ENCODE data around the gene FXR1. TPM values are rescaled to one million over a fixed set of nuclear protein-coding genes. Genes with fewer than 3 reads are reported as not detected.

FXR1 gene
- 166 and 217 TPM in 2 replicates for total RNA-seq

DNA sequence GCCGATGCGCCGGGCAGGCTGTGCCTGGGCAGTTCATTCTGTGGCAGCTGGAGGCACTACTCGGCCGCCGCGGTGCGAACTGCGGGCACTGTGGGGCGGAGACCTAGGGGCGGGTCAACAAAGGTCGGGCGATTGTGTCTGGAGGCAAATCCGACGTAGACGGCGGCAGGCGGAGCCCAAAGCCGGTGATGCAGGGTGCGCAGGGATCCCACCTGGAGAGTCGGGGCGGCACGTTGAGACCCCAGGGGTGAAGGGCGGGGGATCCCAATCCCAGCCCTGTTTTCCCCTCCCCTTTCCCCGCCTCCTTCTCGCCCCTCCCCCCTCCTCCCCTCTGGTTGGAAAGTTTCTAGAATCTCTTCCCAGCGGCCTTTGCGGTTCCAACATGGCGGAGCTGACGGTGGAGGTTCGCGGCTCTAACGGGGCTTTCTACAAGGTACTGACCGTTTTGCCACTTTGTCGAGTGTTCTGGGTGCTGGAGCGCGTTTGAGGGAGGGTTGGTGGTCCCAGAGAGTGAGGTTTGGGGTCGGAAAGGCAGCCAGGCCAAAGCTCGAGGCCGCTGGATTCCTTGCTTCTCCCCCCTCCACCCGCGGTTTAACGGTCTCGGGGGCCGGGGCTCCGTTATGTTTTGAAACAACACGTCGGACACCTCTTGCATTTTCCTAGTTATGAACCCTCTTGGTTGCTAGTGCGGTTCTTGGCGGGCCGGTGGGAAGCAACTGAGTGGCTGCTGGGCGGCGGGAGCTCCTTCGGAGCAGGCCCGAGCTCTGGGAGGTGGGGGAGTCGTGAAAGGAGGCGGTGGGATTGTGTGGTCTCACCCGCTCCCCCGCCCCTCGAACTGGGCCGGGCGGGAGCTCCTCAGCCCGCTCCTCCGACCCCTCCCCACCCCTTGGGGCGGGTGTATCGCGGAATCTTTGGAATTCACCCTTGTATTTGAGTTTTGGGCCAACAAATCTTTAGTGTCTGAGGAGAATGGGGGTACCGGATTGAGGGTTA lies at the start of gene FXR1:
FXR1 (plus strand) TSS at position 367 of the 993 bp plus-strand sequence; CDS start at position 383, 16 bp downstream.

DNA sequence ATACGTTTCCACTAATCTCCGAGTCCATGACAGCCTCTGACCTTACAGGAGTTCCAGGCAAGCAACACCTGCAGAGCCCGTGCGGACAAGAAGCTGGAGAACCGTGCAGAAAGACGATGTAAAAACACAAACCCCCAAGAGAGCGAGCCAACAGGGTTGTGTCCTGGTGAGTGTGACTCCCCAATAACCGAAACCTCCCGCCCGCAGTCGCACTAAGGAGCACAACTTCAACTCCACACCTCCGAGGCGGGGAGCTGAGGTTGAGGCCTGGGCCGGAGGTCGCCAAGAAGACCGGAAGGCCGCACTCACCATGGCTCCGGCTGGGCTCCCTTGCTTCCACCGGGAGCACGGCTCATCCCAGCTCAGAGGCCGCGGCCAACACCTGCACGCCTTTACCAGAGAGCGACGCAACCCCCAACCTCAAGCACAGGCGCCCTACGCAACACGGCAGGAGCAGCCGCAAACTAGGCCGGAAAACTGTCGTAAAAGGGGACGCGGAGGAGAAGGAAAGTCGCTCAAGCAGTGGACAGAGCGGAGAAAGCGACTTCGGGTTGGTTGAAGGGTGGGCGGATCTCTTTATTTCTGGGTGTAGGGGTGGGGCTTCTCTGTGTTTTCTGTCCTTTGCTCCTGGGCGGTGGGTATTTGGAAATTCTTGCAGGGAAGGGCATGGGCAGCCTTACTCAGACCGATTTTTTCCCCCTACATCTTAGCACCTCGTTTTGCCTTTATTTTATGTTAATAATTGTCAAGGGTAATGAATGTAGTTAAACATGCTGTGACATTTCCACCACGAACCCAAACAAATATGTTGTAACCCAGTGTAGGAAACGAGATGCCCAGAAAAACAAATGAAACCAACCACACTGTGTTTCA lies 77.1 kb downstream of the FXR1 start, which contains the start of gene DNAJC19:
DNAJC19 (minus strand) TSS at position 446 of the 873 bp plus-strand sequence; CDS start at position 312, 134 bp downstream.

Other genes starting within 250 kb of the FXR1 start
- gene CCDC39, start 233.2 kb upstream of the FXR1 start, total RNA-seq: under 0.01 TPM in 1 of 2 replicates, not detected in the other
- gene DNAJC19, start 77.1 kb downstream of the FXR1 start, total RNA-seq: 28.1 and 29.8 TPM in 2 replicates

All from dermis lymphatic vessel endothelial cell (primary cell).